DND-41 (cell line): ENCODE data around the gene TMEM181.

Source experiments
- ATAC-seq: fragments of 200-7000 bp; cut with Tn5 transposase; 3 replicates; pipeline ENCODE4 v1.9.1; 2021; ENCODE audit warnings: low read depth; ENCODE audit not compliant: insufficient read depth
- DNase-seq: peaks from one replicate; pipeline ENCODE4 v3.0.0-alpha.2; 2020
- H2AFZ ChIP-seq: 2 replicates; pipeline ENCODE4 v1.6.0; 2012; ENCODE audit warnings: low read depth, low read length
- H3K27ac ChIP-seq: 2 replicates; pipeline ENCODE4 v1.5.1; 2012; ENCODE audit warnings: low read length, inconsistent platforms
- H3K27me3 ChIP-seq: fragments of 200-600 bp; sonication (generic); 2 replicates; pipeline ENCODE4 v1.6.0; 2012; ENCODE audit warnings: low read length, mild to moderate bottlenecking, inconsistent platforms; ENCODE audit not compliant: insufficient read depth, poor library complexity
- H3K36me3 ChIP-seq: 2 replicates; pipeline ENCODE4 v1.5.1; 2012; ENCODE audit warnings: low read length, inconsistent platforms; ENCODE audit not compliant: insufficient read depth
- H3K4me1 ChIP-seq: 2 replicates; pipeline ENCODE4 v1.5.1; 2012; ENCODE audit warnings: mild to moderate bottlenecking, low read length; ENCODE audit not compliant: insufficient read depth
- H3K4me2 ChIP-seq: 2 replicates; pipeline ENCODE4 v1.6.0; 2012; ENCODE audit warnings: mild to moderate bottlenecking, moderate library complexity, low read length, inconsistent platforms; ENCODE audit not compliant: insufficient read depth
- H3K4me3 ChIP-seq, 2 experiments: fragments of 200-600 bp in 1 of 2; shearing (Covaris generic) in 1 of 2; 2 replicates each; pipeline ENCODE4 v1.5.1; 2012 to 2016; ENCODE audit warnings: inconsistent platforms in 2 of 2, low read length in 2 of 2, mild to moderate bottlenecking in 2 of 2, low read depth in 1 of 2, moderate library complexity in 1 of 2
- H3K79me2 ChIP-seq: 2 replicates; pipeline ENCODE4 v1.6.0; 2012; ENCODE audit warnings: low read length, inconsistent platforms; ENCODE audit not compliant: insufficient read depth
- H3K9ac ChIP-seq: 2 replicates; pipeline ENCODE4 v1.6.0; 2012; ENCODE audit warnings: low read depth, mild to moderate bottlenecking, inconsistent platforms, low read length, moderate library complexity
- H3K9me3 ChIP-seq: 2 replicates; pipeline ENCODE4 v1.5.1; 2012; ENCODE audit warnings: low read length, moderate library complexity, mild to moderate bottlenecking, inconsistent platforms; ENCODE audit not compliant: insufficient read depth, severe bottlenecking
- H4K20me1 ChIP-seq: 2 replicates; pipeline ENCODE4 v1.6.0; 2012; ENCODE audit warnings: low read length; ENCODE audit not compliant: insufficient read depth
- EZH2 ChIP-seq: IDR thresholded peaks from 3 replicates; pipeline ENCODE4 v1.6.1; 2012; ENCODE audit warnings: borderline replicate concordance, low read depth, mild to moderate bottlenecking, moderate library complexity, low read length, inconsistent platforms; ENCODE audit not compliant: severe bottlenecking
- TF ChIP-seq, protein P1 (sequence below): IDR thresholded peaks from 2 replicates; pipeline ENCODE4 v1.5.1; 2012; ENCODE audit warnings: borderline replicate concordance, low read length, moderate library complexity, mild to moderate bottlenecking; ENCODE audit not compliant: poor library complexity, severe bottlenecking; ENCODE audit errors: extremely low read depth

The TMEM181 gene

DNA sequence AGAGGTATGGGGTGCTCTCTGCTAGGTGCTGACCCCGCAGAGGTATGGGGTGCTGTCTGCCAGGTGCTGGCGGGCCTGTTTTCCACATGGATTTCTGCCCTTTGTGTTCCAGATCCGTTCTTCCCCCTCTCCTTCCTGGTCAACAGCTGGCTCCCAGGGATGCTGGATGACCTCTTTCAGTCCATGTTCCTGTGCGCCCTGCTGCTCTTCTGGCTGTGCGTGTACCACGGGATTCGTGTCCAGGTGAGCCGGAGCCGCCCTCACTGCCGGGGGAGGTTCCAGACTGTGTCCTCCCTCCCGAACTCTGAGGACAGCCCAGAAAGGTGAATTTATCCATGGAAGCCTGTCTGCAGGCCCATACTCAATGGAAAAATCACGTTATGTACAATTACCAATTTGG is 48.3 kb downstream of the TMEM181 start:
- Histone ChIP-seq H3K4me1 (no peaks in the 10 kb centered on the region), H3K27ac (no peak overlapping the region), H3K4me2 (no peak overlapping the region), H2AFZ (no peak overlapping the region), H3K9ac (no peak overlapping the region), H4K20me1 (peaks cover 5% of the 10 kb centered on the region; the same call in 1 of the 2 replicates), H3K9me3 (no peaks in the 10 kb centered on the region), H3K4me3 (no peak overlapping the region), H3K36me3 (peaks cover 90% of the 10 kb centered on the region), H3K27me3 (no peaks in the 10 kb centered on the region), H3K79me2 (no peaks in the 10 kb centered on the region)
- no peak for DNase-seq
- ATAC-seq: no peak
- TF ChIP-seq, protein P1, sequence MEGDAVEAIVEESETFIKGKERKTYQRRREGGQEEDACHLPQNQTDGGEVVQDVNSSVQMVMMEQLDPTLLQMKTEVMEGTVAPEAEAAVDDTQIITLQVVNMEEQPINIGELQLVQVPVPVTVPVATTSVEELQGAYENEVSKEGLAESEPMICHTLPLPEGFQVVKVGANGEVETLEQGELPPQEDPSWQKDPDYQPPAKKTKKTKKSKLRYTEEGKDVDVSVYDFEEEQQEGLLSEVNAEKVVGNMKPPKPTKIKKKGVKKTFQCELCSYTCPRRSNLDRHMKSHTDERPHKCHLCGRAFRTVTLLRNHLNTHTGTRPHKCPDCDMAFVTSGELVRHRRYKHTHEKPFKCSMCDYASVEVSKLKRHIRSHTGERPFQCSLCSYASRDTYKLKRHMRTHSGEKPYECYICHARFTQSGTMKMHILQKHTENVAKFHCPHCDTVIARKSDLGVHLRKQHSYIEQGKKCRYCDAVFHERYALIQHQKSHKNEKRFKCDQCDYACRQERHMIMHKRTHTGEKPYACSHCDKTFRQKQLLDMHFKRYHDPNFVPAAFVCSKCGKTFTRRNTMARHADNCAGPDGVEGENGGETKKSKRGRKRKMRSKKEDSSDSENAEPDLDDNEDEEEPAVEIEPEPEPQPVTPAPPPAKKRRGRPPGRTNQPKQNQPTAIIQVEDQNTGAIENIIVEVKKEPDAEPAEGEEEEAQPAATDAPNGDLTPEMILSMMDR: no peak
- TF ChIP-seq EZH2: no peak

DNA sequence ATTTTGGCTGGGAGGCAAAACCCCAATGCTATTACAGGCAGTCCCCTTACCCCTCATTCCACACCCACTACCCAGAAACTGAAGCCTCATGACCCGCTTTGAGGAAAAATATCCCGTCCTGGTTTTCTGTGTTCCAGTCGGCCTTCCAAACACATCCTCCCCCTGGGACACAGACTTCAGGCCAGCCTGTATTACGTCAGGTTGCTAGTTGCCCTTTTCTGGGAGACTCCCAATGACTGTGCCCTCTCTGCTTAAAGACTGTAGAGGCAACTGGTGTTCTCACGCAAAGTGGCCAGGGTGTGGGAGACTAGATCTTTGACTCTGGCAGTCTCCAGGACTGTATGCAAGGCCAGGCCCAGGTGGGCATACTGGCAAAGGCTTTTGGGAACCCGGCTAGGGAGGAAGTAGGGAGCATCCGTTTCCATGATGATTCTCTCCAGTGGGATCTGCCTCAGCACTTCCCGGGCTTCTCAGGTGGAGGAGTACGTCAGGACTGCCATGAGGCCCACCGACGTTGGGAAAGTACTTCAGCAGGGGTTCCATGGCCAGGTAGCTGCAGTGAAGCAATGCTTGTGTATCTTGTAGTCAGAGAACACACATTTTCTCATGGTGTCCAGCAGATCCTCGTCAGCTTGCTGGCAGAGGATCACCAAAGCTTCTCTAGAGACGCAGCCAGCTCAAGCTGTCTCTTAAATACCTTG is 49.7 kb downstream of the TMEM181 start:
- no peak overlapping the region for H3K27ac ChIP-seq
- H2AFZ ChIP-seq: no peak overlapping the region
- peaks cover 90% of the 10 kb centered on the region for H3K36me3 ChIP-seq
- H3K9ac ChIP-seq: no peak overlapping the region
- H3K27me3 ChIP-seq: no peaks in the 10 kb centered on the region
- no peaks in the 10 kb centered on the region for H3K4me1 ChIP-seq
- no peak overlapping the region for H3K4me3 ChIP-seq
- no peak for ATAC-seq
- H3K79me2 ChIP-seq: no peaks in the 10 kb centered on the region
- H4K20me1 ChIP-seq: no peaks in the 10 kb centered on the region
- H3K9me3 ChIP-seq: no peaks in the 10 kb centered on the region
- DNase-seq: no peak
- no peak overlapping the region for H3K4me2 ChIP-seq
- TF ChIP-seq, protein P1: no peak
- TF ChIP-seq EZH2: no peak

DNA sequence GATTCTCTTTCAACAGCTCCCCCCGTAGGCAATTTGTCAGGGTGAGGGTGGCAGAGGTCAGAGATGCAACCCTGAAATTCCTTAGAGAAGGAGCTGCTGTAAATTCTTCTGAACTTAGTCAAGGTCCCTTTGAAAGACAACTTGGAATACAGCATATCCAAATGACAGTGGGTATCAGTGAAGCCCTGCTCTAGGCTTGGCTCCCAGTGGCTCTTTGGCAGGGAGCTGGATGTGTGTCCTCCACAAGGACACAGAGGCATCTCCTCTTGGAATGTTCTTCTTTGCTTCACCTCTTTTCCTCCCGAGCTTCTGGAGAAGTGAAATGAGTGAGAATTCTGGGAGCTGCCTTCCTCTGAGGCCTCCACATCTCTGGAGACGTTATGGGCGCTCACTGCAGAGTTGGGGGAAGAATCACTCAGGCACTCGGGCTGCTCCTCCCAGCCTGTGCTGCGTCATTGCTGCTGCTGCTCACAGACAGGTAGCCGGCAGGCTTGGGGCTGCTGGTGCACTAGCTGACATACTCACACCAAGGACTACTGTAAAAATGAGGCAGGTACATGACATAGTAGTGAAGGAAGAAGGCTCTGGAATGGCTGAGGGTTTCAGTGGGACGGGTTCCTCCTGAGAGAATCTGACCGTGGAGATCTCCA is 50.6 kb downstream of the TMEM181 start:
- no peaks in the 10 kb centered on the region for H3K9me3 ChIP-seq
- no peaks in the 10 kb centered on the region for H3K79me2 ChIP-seq
- no peaks in the 10 kb centered on the region for H3K4me1 ChIP-seq
- DNase-seq: no peak
- no peak overlapping the region for H3K9ac ChIP-seq
- H3K27me3 ChIP-seq: no peaks in the 10 kb centered on the region
- H3K4me3 ChIP-seq: no peak overlapping the region
- no peaks in the 10 kb centered on the region for H4K20me1 ChIP-seq
- no peak for ATAC-seq
- no peak overlapping the region for H2AFZ ChIP-seq
- H3K27ac ChIP-seq: no peak overlapping the region
- H3K4me2 ChIP-seq: no peak overlapping the region
- H3K36me3 ChIP-seq: peaks cover 89% of the 10 kb centered on the region
- TF ChIP-seq, protein P1: no peak
- TF ChIP-seq EZH2: no peak
